Glomerular endothelial cell (primary cell): ENCODE data around the gene GBP2. TPM values are rescaled to one million over a fixed set of nuclear protein-coding genes. Genes with fewer than 3 reads are reported as not detected.
"Not testable (repeated sequence)": the region's sequence is repeated elsewhere in the genome, so short reads cannot be mapped to it uniquely, and the experiment has no call there.

Experiments used
- DNase-seq: peaks from one replicate; pipeline ENCODE4 v3.0.0-alpha.2; 2011; ENCODE audit warnings: low read depth, low spot score; ENCODE audit errors: extremely low read depth
- total RNA-seq: library from RNA; depleted of rRNA; stranded (reverse); fragments of >200 nt; gene quantifications from 2 replicates; pipeline ENCODE4 v1.2.3, GENCODE V29; 2015

Gene GBP2
- 49.8 and 52.7 TPM in 2 replicates for total RNA-seq

- DNase-seq, result peak; percentile 52
These were observed at the start of gene GBP2 for GRCh38 chr1:89125913-89126580. GBP2 (minus strand) TSS chr1:89126114; CDS start chr1:89121966, 4,148 bp downstream.

- no peak for DNase-seq
These were observed 48.6 kb upstream of the GBP2 start for GRCh38 chr1:89174491-89174890.

GRCh38 chr1:89172468-89173143 is 46.7 kb upstream of the GBP2 start:
- DNase-seq, result no peak

GRCh38 chr1:89171067-89171438 is 45.1 kb upstream of the GBP2 start:
- no peak for DNase-seq

- DNase-seq, result no peak
These were observed 44.5 kb upstream of the GBP2 start for GRCh38 chr1:89170170-89171066.

- no peak for DNase-seq
These were observed 43.3 kb upstream of the GBP2 start for GRCh38 chr1:89169166-89169565.

- DNase-seq, result no peak
These were observed 41.8 kb upstream of the GBP2 start for GRCh38 chr1:89167590-89168230.

- no peak for DNase-seq
These were observed 40.8 kb upstream of the GBP2 start for GRCh38 chr1:89166705-89167104.

GRCh38 chr1:89165811-89166210 is 39.9 kb upstream of the GBP2 start:
- no peak for DNase-seq

GRCh38 chr1:89151047-89151446 is 25.1 kb upstream of the GBP2 start:
- no peak for DNase-seq

- DNase-seq, result no peak
These were observed 24.1 kb upstream of the GBP2 start for GRCh38 chr1:89149976-89150375.

GRCh38 chr1:89149229-89149628 is 23.3 kb upstream of the GBP2 start:
- no peak for DNase-seq

GRCh38 chr1:89147678-89148658 is 22.1 kb upstream of the GBP2 start:
- DNase-seq, result no peak

- DNase-seq, result no peak
These were observed 20.8 kb upstream of the GBP2 start for GRCh38 chr1:89146721-89147120.

- no peak for DNase-seq
These were observed 17.6 kb upstream of the GBP2 start for GRCh38 chr1:89143484-89143883.

GRCh38 chr1:89142160-89142559 is 16.2 kb upstream of the GBP2 start:
- no peak for DNase-seq

- no peak for DNase-seq
These were observed 7.8 kb upstream of the GBP2 start for GRCh38 chr1:89133747-89134146.

GRCh38 chr1:89130716-89131115 is 4.8 kb upstream of the GBP2 start:
- DNase-seq, result no peak

- DNase-seq, result no peak
These were observed 4.0 kb upstream of the GBP2 start for GRCh38 chr1:89129911-89130310.

GRCh38 chr1:89128003-89128458 is 2.1 kb upstream of the GBP2 start:
- DNase-seq, result not testable (repeated sequence)
